Activated CD4-positive, CD25-positive, alpha-beta regulatory T cell (primary cell): ENCODE measurements around the gene FAM53A.
A peak's percentile ranks its signal among the peaks of the same experiment; 100 is the strongest.
"Not testable (repeated sequence)": the region's sequence is repeated elsewhere in the genome, so short reads cannot be mapped to it uniquely, and the experiment has no call there.

ENCODE experiments used
- DNase-seq, 4 experiments: peaks; one replicate each; lab custom pipeline; 2025; lab: John Stamatoyannopoulos, UW

FAM53A gene

DNA sequence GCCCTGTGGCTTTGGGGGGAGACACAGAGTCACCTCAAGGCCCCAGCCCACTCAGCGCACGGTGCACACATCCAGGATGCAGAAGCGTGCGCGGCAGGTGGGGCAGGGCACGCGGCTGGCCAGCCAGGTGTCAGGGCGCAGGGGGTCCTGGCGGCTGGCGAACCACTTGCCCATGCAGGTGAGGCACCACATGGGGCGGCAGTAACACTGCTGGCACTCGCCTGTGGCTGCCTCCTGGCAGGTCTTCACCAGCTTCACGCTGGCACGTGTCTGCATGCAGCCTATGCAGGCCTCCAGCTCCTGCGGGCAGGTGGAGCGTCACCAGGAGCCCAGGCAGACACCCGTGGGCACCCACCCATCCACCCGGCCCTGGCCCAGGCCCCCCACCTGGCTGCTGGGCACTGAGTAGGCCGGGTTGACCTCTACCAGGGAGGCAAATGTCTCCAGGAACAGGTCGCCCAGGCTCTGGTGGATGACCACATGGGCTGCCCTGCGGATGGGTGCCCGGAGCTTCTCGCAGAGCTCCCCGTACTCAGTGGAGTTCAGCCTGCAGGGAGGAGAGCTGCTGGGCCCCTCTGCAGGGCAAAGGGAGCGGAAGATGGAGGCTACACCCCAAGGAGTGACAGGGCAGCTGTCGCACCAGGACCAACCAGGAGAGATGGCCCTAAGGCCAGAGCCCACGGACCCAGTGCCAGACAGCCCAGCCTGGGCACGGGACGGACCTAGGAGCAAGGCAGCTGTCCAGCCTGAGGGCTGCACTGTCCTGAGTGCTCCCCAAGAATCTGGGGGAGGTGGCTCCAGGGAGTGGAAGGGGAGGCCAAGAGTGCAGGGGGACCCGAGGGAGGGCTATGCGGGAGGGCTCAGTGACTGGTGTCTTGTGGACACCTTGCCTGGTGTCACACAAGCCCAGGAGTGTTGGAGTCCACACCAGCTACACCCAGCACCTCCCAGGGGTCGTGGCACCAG lies 33.3 kb upstream of the FAM53A start:
- DNase-seq, result no peak

DNA sequence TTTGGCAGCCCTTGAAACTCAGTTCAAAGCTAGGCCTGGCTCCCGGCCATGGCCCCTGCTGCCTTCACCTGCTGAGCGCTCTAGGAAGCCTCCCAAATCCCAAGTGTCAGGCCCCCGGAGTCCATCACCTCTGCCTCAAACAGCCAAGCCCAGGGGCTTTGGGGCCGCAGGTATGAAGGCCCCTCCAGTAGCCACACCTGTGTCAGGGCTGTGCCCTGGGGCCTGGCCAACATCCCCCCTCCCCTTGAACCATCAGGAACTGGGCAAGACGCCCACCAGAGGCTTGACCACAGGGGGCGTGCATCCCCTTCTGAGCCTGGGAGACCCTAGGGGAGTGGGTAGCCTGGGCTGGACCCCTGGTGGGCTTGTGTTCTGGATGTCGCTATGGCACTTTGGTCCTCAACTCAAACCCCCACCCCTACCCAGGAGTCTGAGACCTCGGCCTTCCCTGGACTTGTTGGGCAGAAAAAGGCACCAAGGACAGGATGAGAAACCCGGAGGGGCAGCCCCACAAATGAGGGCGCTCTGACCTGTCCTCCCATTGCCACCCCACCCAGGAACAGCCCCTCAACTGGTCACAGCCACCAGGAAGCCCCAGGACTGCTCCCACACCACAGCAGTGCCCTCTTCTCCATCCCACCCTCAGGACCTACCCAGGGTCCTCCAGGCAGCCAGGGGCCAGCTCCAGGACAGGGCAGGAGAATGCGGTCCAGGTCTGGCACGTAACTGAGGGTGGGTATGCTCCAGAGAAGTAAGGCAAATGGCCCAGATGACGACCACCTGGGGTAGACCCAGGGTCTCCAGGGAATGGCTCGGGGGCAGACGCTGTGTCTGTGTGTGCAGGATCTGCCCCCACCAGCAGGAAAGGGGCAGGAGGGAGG lies 32.2 kb upstream of the FAM53A start:
- no peak for DNase-seq

DNA sequence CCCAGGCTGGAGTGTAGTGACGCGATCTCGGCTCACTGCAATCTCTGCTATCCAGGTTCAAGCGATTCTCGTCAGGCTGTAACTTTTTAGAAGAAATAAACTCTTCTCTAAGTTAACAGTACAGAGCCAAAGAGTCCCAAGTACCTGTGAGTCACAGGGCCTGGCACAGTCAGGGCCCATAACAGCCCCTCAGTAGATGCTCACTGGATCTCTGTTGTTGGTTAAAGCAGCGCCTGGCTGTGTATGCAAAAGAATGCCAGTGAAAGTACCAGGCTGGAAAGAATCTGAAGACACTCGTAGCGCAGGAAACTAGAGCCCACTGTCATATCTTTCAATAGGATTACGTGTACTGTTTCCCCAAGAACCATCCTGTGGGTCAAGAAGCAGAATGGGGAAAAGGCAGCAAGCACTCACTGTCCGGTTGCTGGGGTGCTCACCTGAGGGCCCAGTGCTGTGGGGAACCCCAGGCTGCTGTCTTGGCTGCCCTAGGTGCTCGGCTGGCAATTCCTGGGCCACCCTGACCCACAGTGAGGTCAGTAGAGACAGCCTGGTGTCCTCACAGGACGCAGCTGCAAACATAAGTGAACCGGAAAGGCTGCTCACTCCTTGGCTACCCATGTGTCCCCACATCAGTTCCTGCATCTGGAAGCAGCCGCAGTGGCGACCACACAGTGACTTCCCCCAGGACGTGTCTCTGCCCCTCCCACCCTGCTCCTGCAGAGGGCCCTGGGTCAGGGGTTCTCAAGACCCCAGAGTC lies 31.1 kb upstream of the FAM53A start:
- DNase-seq, result no peak

DNA sequence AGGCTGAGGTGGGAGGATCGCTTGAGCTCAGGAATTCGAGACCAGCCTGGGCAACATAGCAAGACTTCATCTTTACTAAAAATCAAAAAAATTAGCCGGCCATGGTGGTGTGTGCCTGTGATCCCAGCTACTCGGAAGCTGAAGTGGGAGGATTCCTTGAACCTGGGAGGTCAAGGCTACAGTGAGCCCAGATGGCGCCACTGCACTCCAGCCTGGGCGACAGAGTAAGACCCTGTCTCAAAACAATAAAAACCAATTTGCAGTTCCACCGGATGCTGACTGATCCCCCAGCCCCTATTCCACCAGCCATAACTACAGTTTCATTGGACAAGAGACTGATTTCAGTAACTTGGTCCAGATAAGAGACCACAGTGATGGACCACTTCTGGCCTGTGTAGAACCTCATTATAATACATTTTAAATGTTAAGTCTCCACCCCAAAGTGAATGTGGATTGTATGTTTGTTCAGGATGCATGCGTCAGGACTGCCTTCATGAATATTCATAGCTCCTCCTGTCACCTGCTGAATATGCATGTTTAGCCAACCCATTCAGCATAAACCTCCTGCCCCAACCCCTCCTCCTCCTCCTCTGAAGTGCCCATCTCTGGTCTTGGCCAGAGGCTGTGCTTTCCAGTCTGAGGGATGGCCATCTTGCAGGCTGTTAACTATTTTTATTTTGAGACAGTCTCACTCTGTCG lies 30.3 kb upstream of the FAM53A start:
- DNase-seq, result no peak

DNA sequence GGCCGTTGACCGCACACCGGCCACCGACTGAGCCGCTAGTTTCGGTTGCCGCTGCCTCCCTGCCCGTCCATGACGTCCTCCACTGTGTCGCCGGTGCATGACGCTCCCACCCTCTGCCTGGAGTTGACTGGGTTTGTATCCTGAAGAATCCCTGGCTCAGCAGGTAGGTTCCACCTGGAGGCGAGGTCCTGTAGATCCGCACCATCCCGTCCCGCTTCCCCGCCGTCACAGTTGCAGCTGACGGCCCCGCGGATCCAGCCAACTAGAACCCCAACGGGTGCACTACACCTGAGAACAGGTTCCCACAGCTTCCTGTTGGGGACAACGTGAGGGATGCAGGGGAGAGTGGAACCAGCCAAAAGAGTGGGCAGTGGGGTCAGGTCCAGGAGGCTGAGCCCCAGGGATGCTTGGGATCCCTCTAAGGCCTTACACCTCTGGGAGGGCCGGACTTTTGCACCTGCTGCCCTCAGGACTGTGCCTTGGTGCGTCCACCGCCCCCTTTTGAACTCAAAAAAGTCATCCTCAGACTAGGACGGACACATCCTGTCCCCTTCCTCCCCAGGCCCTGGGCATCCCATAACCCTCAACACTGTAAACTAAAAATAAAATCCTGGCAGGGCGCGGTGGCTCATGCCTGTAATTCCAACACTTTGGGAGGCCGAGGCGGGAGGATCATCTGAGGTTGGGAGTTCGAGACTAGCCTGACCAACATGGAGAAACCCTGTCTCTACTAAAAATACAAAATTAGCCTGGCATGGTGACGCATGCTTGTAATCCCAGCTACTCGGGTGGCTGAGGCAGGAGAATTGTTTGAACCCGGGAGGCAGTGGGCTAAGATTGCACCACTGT lies 29.1 kb upstream of the FAM53A start:
- no peak for DNase-seq

- DNase-seq, result peak; percentile 95 to 99 (median 98)
These were observed 28.3 kb upstream of the FAM53A start, which contains the start of gene SLBP for GRCh38 chr4:1712216-1713002. Gene SLBP, minus strand, starts transcription at chr4:1712319. Its CDS starts 131 bp downstream, at chr4:1712188.

DNA sequence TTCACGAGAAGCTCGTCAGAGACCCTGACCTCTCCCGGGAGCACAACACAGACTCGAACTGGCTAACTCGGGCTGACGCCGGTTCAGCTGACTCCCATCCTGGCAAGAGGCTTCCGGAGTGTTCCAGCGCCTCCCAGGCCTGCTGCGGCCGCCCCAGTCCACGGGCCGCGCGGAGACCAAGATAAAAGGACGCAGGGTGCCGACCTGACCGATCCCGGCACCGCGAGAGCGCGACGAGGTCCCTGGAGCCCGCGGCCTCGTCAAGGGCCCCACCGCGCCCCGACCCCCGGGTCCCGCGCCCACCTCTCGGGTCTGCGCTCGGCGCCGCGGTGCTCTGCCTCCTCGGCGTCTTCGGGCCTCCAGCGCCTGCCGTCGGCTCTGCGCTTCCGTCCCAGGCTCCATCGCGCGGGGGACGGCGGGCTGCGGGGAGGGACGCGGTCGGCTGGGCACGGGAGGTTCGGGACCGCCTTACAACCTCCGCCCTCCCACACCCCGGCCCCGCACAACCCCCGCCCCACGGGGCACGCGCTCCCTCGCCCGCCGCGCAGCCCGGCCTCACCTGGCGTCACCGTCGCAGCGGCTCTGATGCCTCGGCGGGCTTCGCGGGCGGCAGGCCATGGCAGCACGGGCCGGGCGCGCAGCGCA lies 27.6 kb upstream of the FAM53A start:
- DNase-seq, result peak in 1 of 4 experiments; percentile 71

GRCh38 chr4:1711055-1711570 lies 27.0 kb upstream of the FAM53A start:
- no peak for DNase-seq

- DNase-seq, result no peak
These were observed 24.5 kb upstream of the FAM53A start for GRCh38 chr4:1708581-1708980.

GRCh38 chr4:1706358-1706757 lies 22.2 kb upstream of the FAM53A start:
- DNase-seq, result no peak

DNA sequence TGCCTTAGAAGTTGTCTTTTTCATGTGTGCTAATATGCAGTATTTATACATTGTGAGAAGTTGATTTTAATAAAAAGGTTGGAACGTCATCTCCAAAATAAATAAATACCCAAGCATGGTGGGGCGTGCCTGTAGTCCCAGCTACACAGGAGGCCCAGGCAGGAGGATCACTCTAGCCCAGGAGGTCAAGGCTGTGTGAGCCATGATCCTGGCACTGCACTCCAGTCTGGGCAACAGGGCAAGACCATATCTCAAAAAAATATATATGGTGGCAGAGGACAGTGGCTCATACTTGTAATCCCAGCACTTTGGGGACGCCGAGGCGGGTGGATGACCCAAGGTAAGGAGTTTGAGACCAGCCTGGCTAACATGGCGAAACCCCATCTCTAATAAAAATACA lies 21.6 kb upstream of the FAM53A start:
- DNase-seq, result no peak

DNA sequence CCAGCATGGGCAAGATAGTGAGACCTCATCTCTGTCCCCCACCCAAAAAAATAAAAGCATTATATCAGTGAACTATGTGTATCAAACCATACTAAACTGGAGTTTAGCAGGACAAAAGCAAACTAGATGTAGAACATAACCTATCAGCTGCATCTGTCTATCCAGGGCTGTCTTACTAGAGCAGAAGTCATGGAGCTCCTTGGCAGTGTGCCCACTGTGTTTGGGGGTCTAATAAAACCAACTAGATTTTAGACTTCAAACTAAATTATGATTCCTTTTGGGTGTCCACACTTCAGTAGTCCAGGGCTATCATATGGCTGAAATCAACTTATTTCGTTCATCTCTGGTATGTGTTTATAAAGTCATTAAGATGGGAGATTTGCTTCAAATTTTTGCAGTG lies 19.8 kb upstream of the FAM53A start:
- DNase-seq, result no peak

- not testable (repeated sequence) for DNase-seq
These were observed 17.6 kb upstream of the FAM53A start for GRCh38 chr4:1701671-1702070.

DNA sequence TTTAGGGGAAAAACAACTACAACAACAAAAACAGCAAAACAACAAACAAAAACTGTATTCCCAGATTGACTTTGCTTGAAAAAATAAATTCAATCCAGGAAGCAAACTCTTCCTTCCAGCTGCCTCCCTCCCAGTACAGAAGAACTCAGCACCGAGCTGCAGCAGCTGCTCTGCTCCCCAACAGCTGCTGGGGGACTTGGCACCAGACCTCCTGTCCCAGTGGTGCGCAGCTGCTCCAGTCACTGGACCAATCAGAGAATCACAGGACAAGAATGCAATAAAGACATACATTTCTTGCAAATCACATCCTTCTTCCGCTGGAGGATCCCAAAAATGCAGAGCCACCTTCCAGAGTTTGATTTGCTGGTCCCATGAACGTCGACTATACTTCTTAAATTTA lies 11.8 kb upstream of the FAM53A start:
- no peak for DNase-seq

DNA sequence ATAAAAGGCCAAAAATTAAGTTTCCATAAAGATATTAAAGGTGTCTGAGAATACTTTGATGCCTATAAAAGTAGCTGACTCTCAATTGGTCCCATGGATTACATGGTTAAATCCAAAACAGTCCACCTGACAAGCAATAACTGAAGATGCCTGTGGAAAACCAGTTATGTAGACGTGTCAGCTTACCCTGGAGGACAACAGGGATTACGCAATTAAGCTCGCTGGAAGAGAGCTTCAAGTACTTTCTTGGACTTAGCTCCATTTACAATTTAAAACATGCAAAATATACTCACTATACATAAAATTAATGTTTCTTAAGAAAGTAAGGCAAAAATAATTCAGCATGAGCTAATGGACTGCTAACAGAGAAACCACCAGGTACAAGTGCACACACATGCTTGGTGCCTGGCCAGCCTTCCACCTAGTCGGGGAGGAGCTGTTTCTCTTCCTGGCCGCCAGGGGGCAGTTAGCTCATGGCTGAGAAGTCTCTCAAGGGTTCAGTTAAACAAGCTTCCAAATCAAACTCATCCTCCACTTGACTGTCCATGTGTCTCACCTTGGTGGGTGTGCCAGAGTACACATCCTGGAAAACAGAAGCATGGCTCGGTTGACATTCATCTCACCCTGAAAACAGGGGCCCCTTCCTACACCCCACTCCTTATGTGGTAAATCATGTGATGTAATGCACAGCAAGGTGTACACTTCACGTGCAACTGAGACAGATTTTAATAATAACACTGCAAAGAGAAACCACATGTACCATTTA lies 9.2 kb upstream of the FAM53A start:
- peak; percentile 43 to 71 (median 60) for DNase-seq

DNA sequence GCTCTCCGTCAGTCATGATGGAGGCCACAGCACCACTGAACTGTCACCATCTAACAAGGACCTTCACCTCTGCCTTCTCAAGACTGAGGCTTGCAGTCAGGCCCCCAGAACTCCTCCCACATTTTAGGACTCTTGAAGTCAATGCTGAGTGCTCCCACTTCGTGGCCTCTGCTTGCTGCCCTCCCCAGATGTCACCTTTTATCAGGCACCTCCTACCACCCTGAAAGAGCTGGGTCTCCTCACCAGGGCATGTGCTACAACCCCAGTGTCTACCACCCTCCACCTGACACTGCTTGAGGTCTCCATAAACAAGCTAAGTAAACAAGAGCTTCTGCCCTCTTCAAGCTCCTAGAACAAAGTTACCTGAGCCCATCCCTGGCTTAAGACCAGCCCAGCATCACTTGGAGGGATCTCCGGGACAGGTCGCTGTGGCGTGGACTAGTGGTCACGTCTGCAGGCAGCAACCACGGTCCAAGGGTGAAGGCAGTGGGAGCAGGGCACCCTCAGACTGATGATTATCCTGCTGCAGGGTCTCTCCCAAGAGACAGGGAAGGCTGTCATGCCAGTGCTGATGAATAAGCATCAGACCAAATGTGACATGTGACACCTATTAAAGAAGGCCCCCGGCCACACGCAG lies 7.7 kb upstream of the FAM53A start:
- DNase-seq, result no peak

DNA sequence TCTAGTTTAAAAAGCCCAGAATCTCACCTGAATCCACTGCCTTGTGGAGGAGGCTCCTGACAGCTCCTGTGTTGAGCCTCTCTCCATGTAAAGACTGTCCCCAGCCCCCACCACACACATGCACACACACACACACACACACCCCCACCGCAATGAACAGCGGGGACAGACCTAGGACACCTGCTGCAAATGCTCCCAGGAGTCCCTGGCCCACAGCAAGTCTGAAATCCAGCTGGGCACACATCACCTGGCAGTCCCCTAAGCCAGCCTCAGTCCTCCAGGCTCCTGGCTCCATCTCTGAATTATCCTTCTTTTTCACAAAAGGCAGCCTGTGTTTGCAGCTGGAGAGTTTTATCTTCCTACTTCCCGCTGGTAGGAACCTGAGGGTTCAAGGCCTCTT lies 6.6 kb upstream of the FAM53A start:
- no peak for DNase-seq
